Activated CD8-positive, alpha-beta memory T cell treated with anti-CD3 and anti-CD28 coated beads, Interleukin-2, amount 50 U/mL, for 1 hour (primary cell): Measurements from ENCODE around the gene ZNF133.
"Not testable (repeated sequence)": the region's sequence is repeated elsewhere in the genome, so short reads cannot be mapped to it uniquely, and the experiment has no call there.

Experiments used
- DNase-seq: peaks from one replicate; pipeline ENCODE4 v3.0.0-alpha.2; 2020; ENCODE audit errors: extremely low read depth

ZNF133 gene

GRCh38 chr20:18287915-18288748, at the start of gene ZNF133:
Gene ZNF133, plus strand, starts transcription at chr20:18288527. Its CDS starts 17,160 bp downstream, at chr20:18305687.
- peak; percentile 84 for DNase-seq

GRCh38 chr20:18240997-18241396, 47.3 kb upstream of the ZNF133 start:
- DNase-seq: no peak

DNA sequence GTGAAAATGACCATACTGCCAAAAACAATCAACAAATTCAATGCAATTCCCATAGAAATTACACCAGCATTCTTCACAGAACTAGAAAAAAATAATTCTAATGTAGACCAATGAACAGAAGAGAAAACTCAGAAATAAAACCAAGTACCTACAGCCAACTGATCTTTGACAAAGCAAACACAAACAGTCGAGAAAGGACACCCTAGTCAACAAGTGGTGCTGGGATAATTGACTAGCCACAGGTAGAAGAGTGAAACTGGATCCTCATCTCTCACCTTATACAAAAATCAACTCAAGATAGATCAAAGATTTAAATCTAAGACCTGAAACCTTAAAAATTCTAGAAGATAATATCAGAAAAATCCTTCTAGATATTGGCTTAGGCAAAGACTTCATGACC, 44.5 kb upstream of the ZNF133 start:
- DNase-seq: no peak

DNA sequence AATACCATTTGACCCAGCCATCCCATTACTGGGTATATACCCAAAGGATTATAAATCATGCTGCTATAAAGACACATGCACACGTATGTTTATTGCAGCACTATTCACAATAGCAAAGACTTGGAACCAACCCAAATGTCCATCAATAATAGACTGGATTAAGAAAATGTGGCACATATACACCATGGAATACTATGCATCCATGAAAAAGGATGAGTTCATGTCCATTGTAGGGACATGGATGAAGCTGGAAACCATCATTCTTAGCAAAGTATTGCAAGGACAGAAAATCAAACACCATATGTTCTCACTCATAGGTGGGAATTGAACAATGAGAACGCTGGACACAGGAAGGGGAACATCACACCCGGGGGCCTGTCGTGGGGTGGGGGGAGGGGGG, 39.8 kb upstream of the ZNF133 start:
- not testable (repeated sequence) for DNase-seq

- DNase-seq: no peak
These were observed 38.1 kb upstream of the ZNF133 start for GRCh38 chr20:18250217-18250616.

- no peak for DNase-seq
These were observed 35.5 kb upstream of the ZNF133 start for GRCh38 chr20:18252597-18253451.

DNA sequence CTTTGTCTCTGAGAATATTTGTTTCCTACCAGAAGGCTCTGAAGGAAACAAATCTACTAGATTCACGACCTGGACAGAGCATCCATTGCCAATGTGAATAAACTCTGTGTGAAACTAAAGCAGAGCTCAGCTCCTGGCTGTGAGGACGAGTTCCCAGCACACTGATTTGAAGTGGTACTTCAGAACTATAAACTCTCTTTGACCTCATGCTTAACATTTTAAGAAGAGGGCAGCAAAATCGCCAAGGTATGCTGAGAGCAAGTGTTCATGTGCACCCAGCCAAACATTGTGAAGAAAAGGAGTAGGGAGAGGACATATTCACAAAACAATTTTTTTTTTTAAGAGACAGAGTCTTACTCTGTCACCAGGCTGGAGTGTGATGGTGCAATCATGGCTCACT, 33.7 kb upstream of the ZNF133 start:
- DNase-seq: no peak

DNA sequence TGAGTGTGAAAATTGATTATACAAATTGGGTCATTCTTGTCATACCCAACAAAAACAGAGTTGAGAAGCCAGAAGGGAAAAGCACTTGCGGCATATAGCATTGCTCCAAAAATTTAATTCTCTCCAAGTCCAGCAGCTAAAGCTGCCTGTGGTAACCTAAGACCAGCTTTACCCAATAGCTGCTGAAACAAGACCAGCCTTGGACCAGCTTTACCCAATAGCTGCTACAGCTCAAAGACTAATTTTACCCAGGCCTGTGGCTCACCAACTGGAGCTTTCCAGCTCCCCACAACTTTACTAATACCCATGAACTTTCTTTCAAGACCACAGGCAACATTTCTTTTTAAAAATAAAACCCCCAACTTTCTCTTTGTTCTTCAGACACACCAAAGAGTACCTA, 32.8 kb upstream of the ZNF133 start:
- no peak for DNase-seq

GRCh38 chr20:18256440-18257090, 31.8 kb upstream of the ZNF133 start:
- DNase-seq: no peak

DNA sequence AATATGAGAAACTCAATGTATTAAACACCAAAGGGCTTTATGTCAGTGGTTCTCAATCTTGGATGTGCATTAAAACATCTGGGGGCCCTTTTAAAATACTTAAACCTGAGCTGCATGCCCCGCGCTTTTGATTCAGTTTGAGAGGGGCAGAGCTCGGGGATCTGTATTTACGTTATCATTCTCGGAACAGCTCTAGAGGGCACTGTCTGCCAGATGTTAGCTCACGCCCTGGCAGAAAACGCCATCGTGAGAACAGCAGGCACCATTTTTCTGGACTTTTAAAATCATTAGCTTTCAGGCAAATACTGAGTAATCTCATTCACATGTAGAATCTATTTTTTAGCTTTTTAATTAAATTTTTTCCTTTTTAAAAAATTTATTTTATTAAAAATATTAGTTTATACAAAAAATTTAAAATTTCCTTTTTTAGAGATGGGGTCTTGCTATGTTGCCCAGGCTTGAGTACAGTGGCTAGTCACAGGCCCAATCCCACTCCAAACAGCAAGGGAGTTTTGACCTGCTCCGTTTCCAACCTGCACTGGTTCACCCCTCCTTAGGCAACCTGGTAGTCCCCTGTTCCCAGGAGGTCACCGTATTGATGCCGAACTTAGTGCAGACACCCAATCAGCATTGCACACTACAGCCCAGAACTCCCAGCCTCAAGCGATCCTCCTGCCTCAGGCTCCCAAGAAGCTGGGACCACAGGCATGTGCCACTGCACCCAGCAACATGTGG, 30.0 kb upstream of the ZNF133 start:
- no peak for DNase-seq

DNA sequence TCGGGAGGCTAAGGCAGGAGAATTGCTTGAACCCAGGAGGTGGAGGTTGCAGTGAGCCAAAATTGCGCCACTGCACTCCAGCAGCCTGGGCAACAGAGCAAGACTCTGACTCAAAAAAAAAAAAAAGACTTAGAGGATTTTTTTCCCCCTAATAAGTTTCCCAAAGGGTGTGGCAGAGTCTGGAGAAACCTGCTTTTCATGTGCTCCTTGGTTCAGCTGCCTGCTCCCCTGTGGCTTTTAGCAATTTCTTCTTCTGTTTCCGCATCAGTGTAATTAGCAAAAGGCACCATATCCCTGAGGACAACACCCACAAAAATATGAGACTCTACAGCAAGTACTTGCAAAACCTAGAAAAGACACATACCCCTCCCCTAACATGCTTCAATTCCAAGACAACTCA, 28.6 kb upstream of the ZNF133 start:
- no peak for DNase-seq

DNA sequence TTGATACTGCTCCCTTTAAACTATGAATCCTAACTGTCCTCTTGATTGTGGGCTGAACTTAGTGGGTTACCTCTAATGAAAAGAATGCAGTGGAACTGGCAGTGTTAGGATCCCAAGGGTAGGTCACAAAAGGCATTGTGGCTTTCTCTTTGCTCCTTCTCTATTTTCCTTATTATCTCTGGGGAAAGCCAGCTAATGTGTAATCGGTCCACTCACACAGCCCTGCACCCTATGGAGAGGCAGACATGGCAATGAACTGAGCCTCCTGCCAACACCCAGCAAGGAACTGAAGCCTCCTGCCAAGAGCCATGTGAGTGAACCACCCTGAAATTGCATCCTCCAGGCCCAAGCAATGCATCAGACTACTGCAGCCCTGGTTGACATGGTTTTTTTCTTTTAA, 24.6 kb upstream of the ZNF133 start:
- no peak for DNase-seq

DNA sequence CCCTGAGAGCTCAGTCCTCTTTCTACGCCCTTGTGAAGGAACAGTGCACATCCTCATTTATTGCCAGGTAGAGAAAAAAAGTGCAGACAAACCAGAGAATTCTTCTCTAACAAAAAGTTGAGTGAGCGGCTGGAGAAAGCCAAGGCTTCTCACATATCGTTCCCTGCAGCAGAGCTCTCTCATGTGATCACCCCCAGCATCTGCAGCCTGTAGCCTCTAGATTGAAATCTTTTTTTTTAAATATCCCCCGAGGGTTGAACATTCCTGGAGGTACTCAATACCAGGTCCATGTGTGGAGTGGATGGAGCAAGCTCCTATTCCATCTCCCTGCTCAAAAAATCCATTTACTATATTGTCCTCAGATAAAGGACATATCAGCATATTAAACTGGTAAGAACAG, 22.9 kb upstream of the ZNF133 start:
- no peak for DNase-seq

DNA sequence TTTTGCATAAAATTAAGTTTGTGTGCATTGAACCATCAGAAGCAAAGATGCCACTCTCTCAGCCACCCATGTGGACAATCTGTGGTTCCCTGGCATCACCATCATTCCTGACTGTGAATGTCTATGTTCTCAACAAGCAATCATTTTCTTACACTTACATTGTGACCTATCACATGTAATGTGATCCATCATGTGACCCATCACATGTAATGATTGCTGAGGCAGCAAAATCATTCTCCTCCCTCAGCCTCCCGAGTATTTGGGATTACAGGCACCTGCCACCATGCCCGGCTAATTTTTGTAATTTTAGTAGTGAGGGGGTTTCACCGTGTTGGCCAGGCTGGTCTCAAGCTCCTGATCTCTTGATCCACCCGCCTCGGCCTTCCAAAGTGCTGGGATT, 22.0 kb upstream of the ZNF133 start:
- DNase-seq: no peak

GRCh38 chr20:18267815-18268214, 20.5 kb upstream of the ZNF133 start:
- DNase-seq: no peak

DNA sequence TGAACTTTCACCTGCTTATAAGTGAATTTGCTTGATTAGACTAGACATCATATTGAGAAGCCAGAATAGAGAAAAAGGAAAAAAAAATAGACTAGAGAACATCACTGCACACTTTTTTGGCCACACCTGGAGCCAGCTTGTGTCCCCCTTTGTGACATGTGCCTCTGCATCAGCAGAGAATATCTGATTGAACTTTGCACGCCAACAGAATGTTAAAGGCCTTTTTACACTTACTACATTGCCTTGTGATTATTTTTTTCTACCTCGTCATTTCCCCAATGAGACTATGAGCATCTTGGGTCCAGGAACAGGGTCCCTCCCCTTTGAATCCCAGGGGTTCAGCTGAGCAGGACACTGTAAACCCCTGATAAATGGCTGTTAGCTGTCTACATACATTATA, 17.2 kb upstream of the ZNF133 start:
- DNase-seq: no peak

DNA sequence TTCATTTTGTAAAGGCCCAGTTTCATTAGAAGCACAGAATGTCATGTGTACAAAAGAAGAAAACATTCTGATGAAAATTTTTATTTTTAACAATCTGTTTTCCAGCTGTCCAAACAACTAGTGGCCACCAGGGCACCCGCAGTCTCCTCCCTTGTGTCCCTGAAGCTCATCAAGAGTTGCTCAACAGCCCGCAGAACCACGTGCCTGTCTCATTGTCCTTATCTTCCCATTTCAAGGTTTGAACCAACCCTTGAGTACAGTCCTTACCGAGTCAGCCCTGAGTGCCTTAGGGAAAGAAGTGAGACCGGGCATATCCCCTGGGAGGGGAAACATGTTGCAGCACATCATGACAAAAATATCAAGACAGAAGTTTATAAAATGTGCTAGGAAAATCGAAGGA, 15.9 kb upstream of the ZNF133 start:
- DNase-seq: no peak

GRCh38 chr20:18273738-18274137, 14.6 kb upstream of the ZNF133 start:
- no peak for DNase-seq

- DNase-seq: not testable (repeated sequence)
These were observed 12.4 kb upstream of the ZNF133 start for GRCh38 chr20:18275960-18276359.

GRCh38 chr20:18276821-18277220, 11.5 kb upstream of the ZNF133 start:
- peak; percentile 7 for DNase-seq

GRCh38 chr20:18279242-18279641, 9.1 kb upstream of the ZNF133 start:
- DNase-seq: no peak
